ENCODE measurements around the gene BAX.
A peak's percentile ranks its signal among the peaks of the same experiment; 100 is the strongest.
"Not testable (repeated sequence)": the region's sequence is repeated elsewhere in the genome, so short reads cannot be mapped to it uniquely, and the experiment has no call there.

BAX gene

DNA sequence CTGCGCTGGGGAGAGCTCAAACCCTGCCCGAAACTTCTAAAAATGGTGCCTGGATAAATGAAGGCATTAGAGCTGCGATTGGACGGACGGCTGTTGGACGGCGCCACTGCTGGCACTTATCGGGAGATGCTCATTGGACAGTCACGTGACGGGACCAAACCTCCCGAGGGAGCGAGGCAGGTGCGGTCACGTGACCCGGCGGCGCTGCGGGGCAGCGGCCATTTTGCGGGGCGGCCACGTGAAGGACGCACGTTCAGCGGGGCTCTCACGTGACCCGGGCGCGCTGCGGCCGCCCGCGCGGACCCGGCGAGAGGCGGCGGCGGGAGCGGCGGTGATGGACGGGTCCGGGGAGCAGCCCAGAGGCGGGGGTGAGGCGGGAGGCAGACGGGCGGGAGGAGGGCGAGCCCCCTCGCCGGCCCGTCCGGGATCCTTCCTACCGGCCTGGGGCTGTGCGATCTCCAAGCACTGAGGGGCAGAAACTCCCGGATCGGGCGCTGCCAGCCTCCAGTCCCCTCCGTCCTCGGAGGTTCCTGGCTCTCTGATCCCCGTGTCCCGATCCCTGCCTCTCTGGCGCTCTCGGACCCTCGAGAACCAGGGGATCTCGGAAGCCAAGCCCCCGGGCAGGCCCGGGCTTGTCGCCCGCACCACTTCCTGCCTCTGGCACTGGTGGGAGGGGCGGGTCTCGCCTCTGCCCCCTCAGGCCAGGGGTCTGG lies at the start of gene BAX:
Gene BAX, plus strand, starts transcription at position 281 of the 713 bp plus-strand sequence. Its CDS starts 54 bp downstream, at position 335.
- DNase-seq = peak; percentile 98

DNA sequence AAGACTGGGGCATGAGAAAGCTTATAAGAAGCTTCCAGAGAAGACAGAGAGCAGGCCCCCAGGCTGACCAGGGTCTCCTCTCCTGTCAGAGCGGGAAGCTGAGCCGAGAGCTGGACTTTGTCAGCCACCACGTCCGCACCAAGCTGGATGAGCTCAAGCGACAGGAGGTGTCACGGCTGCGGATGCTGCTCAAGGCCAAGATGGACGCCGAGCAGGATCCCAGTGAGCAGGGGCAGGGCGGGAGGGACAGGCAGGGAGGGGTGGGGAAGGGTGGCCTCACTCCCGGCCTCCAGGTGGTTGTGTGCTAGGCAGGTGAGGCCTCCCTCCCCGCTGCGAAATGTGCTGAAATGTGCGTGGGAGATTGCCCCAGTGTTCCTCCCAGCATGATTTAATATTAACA lies 49.0 kb upstream of the BAX start:
- no peak for DNase-seq

DNA sequence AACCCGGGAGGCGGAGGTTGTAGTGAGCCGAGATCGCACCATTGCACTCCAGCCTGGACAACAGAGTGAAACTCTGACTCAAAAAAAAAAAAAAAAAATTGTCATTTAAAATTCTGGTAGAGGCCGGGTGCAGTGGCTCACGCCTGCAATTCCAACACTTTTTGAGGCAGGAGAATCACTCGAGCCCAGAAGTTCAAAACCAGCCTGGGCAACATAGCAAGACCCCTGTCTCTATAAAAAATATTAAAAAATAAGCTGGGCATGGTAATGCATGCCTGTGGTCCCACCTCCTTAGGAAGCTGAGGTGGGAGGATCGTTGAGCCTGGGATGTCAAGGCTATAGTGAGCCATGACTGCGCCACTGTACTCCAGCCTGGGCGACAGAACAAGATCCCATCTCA lies 48.4 kb upstream of the BAX start:
- no peak for DNase-seq

DNA sequence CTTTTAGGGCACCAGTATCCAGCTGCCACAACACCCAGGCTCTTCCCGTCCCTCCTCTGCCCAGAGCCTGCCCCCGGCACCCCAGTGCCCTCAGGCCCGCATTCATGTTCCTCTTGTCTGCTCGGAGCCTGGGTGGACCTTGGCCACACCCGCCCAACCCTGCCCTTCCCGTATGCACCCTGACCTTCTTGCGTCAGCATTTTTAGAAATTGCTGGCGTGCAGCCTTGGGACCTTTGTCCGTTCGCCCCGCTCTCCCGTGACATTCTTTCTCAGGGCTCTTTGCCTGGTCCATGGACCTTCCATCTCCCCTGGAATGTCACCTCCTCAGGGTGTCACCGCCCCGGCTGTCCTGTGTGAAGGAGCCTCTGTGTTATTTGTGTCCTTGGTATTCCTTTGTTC lies 47.0 kb upstream of the BAX start:
- no peak for DNase-seq

DNA sequence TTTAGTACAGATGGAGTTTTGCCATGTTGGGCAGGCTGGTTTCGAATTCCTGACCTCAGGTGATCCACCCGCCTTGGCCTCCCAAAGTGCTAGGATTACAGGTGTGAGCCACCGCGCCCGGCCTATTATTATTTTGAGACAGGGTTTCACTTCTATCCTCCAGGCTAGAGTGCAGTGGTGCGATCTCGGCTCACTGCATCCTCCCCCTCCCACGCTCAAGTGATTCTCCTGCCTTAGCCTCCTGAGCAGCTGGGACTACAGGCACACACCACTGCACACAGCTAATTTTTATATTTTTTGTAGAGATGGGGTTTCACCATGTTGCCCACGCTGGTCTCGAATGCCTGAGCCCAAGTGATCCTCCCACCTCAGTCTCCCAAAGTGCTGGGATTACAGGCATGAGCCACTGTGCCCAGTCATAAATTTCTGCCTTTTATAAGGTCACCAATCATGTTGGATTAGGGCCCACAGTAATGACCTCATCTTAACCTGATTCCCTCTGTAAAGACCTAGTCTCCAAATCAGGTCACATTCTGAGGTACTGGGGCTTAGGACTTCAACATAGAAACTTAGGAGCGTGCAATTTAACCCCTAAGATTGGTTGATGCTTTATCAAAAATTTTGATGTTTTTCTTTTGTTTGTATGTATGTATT lies 45.1 kb upstream of the BAX start:
- not testable (repeated sequence) for DNase-seq

DNA sequence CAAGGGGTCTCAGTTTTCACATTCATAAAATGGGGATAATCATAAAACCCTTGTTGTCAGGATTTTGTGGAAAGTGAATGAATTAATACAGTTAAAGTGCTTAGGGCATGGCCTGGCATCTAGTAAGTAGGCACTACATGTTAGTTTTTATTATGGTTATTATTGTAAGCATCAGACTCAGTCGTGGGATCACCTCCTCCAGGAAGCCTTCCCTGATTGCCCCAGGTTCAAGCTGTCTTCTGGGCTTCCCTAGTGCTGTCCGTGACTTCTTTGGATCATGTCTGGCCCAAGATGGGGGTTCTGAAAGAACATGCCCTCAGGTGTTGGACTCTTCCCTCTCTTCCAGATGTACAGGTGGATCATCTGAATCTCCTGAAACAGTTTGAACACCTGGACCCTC lies 43.9 kb upstream of the BAX start:
- DNase-seq = no peak

DNA sequence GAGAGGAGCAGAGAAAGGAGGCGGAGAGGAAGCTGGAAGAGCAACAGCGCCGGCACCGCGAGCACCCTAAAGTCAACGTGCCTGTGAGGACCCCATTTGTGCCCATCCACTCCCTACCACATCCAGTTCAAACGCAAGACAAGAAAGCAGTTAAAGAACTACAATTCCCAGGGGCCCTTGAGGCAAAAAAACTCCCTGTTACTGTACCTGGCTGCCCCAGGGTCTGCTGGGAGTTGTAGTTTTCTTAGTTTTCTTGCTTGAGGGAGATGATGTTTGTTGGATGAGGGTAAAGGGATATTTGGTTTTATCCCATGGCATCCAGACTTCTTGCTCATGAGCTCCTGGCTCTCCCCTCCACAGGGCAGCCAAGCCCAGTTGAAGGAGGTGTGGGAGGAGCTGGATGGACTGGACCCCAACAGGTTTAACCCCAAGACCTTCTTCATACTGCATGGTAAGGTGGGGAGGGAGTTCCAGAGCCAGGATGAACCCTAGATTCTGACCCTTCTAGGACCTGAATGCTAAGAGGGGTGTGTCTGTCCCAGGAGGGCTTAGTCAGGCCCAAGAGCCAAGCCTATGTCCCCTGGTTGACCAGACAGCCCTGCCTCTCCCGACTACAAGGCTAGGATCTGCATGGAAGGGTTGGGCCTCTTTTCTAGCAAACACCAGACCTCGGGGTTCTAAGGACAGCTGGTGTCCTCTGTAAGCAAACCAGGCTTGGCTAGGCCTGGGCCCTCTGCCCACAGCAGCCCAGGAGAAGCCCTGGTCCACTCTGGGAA lies 41.4 kb upstream of the BAX start:
- no peak for DNase-seq

DNA sequence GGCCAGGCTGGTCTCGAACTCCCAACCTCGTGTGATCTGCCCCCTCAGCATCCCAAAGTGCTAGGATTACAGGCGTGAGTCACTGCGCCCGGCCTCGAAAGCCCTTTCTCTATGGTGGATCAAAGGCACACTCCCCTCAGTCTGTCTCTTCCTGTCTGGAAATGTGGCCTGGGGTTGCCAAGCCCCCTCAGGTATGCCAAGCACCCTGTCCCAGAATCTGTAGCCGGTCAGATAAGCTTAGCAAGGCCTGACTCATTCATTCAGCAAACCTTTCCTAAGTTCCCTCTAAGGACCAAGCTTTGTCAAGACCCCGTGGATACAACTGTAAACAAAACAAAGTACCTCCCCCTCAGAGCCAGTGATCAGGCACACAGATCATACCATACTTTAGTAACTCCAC lies 40.5 kb upstream of the BAX start:
- DNase-seq = no peak

DNA sequence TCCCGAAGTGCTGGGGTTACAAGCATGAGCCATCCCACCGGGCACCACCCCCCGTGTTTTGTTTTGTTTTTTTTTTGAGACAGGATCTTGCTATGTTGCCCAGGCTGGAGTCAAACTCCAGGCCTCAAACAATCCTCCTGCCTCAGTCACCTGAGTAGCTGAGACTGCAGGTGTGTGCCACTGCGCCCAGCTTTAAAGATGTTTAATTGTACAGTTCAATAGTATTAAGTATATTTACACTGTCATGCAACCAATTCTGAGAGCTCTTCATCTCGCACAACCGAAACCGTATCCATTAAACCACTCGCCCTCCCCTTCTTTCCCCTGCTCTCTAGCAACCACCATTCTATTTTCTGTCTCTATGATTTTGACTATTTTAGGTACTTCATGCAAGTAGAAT lies 38.9 kb upstream of the BAX start:
- DNase-seq = no peak

DNA sequence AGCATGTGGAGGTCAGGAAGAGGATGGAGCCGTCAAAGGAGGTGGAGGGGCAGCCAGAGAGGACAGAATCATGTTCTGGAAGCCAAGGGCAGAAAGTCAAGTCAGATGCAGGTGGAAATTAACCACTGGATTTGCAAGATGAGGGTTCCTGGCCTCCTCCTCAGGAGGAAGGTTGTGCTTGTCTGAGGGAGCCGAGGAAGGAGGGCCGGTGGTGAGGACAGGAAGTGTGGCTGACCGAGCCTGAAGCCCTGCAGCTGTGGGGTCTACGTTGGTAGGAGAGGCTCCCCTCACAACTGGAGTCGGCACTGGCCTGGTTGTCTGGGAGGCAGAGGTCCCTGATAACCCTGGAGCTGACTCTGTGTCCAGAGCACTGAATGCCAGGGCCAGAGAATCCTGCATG lies 36.6 kb upstream of the BAX start:
- DNase-seq = no peak

DNA sequence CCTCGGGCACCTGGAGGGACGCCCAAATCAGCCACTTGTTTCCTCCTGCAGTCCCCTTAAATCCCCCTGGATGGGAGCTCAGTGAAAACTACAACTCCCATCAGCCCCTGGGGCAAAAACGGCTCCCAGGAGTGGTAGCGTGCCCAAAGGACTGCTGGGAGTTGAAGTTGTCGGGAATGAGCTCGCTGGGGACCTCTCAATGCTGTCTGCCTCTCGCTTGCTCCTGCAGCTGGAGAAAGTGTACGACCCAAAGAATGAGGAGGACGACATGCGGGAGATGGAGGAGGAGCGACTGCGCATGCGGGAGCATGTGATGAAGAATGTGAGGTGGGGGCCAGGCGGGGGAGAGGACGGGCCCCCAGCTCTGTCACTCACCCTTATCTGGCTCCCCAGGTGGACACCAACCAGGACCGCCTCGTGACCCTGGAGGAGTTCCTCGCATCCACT lies 35.9 kb upstream of the BAX start:
- DNase-seq = no peak

DNA sequence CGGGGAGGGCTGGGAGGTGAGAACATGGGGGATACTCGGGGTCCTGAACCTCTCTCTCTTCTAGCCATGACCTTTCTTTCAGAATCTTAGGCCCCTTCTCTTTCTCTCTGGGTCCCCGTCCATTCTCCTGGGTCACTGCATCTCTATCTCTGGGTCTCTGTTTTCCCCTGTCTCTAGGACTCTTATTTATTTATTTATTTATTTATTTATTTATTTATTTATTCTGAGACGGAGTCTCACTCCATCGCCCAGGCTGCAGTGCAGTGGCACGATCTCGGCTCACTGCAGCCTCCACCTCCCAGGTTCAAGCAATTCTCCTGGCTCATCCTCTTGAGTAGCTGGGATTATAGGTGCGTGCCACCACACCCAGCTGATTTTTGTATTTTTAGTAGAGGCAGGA lies 35.4 kb upstream of the BAX start:
- not testable (repeated sequence) for DNase-seq

DNA sequence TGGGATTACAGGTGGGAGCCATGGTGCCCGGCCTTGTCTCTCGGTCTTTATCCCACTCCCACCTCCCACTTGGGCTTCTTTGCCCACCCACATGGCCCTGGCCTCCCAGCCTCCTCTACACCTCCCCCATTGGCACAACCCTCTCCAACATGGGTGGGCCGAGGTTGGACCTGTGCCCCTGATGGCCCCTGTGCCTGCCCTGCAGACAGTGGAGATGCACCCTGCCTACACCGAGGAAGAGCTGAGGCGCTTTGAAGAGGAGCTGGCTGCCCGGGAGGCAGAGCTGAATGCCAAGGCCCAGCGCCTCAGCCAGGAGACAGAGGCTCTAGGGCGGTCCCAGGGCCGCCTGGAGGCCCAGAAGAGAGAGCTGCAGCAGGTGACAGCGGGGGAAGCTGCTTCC lies 33.7 kb upstream of the BAX start:
- no peak for DNase-seq

DNA sequence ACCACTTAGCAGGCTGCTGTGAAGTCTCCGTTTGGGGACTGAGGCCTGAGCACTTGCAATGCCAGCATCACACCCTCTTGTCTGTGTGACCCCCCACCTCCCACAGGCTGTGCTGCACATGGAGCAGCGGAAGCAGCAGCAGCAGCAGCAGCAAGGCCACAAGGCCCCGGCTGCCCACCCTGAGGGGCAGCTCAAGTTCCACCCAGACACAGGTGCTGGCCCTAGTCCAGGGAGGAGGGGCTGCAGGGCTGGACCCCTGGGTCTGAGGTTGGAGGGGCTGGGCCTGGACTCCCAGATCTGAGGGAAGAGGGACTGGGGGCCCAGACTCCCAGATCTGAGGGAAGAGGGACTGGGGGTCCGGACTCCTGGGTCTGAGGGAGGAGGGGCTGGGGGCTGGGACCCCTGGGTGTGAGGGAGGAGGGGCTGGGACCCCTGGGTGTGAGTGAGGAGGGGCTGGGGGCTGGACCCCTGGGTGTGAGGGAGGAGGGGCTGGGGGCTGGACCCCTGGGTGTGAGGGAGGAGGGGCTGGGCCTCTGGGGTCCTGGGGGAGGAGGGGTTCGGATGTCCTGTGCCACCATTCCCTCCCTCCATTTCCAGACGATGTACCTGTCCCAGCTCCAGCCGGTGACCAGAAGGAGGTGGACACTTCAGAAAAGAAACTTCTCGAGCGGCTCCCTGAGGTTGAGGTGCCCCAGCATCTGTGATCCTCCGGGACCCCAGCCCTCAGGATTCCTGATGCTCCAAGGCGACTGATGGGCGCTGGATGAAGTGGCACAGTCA lies 32.8 kb upstream of the BAX start:
- no peak for DNase-seq

DNA sequence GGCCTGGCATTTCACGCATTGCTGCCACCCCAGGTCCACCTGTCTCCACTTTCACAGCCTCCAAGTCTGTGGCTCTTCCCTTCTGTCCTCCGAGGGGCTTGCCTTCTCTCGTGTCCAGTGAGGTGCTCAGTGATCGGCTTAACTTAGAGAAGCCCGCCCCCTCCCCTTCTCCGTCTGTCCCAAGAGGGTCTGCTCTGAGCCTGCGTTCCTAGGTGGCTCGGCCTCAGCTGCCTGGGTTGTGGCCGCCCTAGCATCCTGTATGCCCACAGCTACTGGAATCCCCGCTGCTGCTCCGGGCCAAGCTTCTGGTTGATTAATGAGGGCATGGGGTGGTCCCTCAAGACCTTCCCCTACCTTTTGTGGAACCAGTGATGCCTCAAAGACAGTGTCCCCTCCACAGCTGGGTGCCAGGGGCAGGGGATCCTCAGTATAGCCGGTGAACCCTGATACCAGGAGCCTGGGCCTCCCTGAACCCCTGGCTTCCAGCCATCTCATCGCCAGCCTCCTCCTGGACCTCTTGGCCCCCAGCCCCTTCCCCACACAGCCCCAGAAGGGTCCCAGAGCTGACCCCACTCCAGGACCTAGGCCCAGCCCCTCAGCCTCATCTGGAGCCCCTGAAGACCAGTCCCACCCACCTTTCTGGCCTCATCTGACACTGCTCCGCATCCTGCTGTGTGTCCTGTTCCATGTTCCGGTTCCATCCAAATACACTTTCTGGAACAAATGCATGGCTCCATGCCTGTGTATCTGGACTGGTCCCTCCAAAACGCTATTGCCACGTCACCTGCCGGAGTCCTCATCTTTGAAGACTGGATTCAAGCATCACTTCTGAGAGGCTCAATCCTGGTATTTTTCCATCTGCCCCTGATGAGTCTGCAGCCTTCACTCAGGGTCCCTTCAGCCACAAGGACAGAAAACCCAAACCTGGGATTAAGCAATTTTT lies 31.9 kb upstream of the BAX start:
- DNase-seq = no peak

DNA sequence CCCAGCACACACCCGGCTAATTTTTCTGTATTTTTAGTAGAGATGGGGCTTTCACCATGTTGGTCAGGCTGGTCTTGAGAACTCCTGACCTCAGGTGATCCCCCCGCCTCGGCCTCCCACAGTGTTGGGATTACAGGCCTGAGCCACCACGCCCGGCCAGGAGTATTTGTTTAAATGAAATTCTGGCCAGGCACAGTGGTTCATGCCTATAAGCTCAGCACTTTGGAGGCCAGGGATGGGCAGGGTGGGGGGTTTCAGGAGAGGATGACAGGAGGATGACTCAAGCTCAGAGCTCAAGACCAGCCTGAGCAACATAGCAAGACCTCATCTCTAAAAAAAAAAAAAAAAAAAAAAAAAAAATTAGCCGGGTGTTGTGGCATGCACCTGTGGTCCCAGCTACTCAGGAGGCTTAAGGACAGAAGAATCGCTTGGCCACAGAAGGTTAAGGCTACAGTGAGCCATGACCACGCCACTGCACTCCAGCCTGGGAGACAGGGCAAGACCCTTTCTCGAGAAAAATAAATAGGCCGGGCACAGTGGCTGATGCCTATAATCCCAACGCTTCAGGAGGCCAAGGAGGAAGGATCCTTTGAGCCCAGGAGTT lies 29.3 kb upstream of the BAX start:
- DNase-seq = no peak

DNA sequence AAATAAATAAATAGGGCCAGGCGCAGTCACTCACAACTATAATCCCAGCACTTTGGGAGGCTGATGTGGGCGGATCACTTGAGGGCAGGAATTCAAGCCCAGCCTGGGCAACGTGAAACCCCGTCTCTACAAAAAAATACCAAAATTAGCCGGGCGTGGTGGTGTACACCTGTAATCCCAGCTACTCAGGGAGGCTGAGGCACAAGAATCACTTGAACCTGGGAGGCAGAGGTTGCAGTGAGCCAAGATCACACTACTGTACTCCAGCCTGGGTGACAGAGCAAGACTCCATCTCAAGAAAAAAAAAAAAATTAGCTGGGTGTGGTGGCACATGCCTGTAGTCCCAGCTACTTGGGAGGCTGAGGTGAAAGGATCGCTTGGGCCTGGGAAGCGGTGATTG lies 28.8 kb upstream of the BAX start:
- DNase-seq = not testable (repeated sequence)

DNA sequence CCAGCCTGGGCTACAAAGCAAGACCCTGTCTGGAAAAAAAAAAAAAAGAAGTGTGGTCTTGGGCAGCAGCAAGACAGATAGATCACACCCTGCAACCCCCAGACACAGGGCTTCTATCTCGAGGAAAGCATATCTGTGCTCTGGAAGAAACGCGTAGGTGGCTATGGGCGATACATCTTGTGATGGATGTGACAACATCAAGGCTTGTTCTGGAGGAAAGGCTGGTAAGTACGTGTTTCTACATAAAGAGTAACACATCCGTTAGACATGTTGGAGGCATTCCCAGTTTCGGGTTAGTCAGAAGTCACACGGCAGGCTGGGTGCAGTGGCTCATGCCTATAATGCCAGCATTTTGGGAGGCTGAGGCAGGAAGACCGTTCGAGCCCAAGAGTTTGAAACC lies 27.8 kb upstream of the BAX start:
- DNase-seq = no peak

DNA sequence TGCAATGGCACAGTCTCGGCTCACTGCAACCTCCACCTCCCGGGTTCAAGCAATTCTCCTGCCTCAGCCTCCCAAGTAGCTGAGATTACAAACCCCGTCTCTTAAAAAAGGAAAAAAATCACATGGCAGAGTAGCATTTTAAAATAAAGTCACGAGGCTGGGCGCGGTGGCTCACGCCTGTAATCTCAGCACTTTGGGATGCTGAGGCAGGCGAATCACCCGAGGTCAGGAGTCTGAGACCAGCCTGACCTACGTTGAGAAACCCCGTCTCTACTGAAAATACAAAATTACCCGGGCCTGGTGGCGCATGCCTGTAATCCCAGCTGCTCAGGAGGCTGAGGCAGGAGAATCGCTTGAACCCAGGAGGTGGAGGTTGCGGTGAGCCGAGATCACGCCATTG lies 27.0 kb upstream of the BAX start:
- DNase-seq = not testable (repeated sequence)

DNA sequence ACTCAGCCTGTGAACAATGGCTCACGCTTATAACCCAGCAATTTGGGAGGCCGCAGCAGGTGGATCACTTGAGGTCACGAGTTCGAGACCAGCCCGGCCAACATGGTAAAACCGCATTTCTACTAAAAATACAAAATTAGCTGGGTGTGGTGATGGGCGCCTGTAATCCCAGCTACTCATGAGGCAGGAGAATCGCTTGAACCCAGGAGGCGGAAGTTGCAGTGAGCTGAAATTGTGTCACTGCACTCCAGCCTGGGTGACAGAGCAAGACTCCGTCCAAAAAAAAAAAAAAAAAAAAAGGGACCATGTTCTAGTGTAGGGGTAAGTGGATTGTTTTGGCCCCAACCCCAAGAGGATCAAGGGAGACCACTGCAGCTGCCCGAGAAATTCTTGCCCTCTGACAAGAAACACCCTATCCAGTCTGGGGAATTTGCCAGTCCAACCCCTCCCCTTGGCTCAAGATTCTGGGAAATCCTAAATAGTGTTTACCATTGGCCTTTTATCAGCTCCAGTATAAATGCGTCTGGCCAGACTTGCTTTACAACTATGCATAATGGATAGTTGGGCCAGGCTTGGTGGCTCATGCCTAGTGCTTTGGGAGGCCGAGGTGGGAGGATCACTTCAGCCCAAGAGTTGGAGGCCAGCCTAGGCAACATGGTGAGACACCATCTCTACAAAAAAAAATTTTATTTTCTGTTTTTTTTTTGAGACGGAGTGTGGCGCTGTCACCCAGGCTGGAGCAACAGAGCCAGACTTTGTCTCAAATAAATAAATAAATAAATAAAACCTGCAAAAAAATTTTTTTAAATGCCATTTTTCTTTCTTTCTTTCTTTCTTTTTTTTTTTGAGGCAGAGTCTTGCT lies 26.3 kb upstream of the BAX start:
- no peak for DNase-seq

Data from right forelimb (tissue), 1 donor.